Measurements from ENCODE around the gene CDY2B.
"Not testable (repeated sequence)": the region's sequence is repeated elsewhere in the genome, so short reads cannot be mapped to it uniquely, and the experiment has no call there.

GRCh38 chrY:17860634-17861033 lies 19.4 kb downstream of the CDY2B start:
- not testable (repeated sequence) for TF ChIP-seq POLR2AphosphoS5, CTCF (IDR thresholded peaks at IDR 0.05)
